K562 (cell line): ENCODE results near the gene NME7. TPM values are rescaled to one million over a fixed set of nuclear protein-coding genes. Genes with fewer than 3 reads are reported as not detected.

Experiments used
- AFF1 ChIP-seq, 2 experiments: fragments of 450-650 bp; IDR thresholded peaks; 2 replicates each; pipeline ENCODE4 v1.6.1; 2018; ENCODE audit warnings: mild to moderate bottlenecking in 2 of 2, low read depth in 1 of 2; ENCODE audit not compliant: partially characterized antibody in 2 of 2
- ARID3A ChIP-seq: IDR thresholded peaks from 2 replicates; pipeline ENCODE4 v1.6.1; 2012; ENCODE audit warnings: low read depth, low read length, improper control_type of control experiment, borderline replicate concordance
- ARNT ChIP-seq, 2 experiments: fragments of 450-650 bp; IDR thresholded peaks; 2 replicates each; pipeline ENCODE4 v1.6.1; 2016; ENCODE audit warnings: mild to moderate bottlenecking in 1 of 2
- CEBPZ ChIP-seq: fragments of 150-350 bp; IDR thresholded peaks from 2 replicates; pipeline ENCODE4 v1.6.1; 2014; ENCODE audit warnings: low read depth, mild to moderate bottlenecking, low read length, borderline replicate concordance
- TEAD1 ChIP-seq, 2 experiments: fragments of 450-650 bp in 1 of 2; sonication (generic) in 1 of 2; formaldehyde crosslinking; IDR thresholded peaks; 2 replicates each; pipeline versions ENCODE4 v1.4.0 to v1.8.0; 2020 to 2022; ENCODE audit warnings: mild to moderate bottlenecking in 2 of 2, missing genetic modification reagents in 1 of 2
- VEZF1 ChIP-seq: fragments of 200-800 bp; sonication (Bioruptor generic); IDR thresholded peaks from 2 replicates; pipeline ENCODE4 v1.6.1; 2017; ENCODE audit warnings: missing genetic modification characterization, missing compliant biosample characterization
- ZNF583 ChIP-seq: fragments of 250-450 bp; sonication (Bioruptor Pico); IDR thresholded peaks from 2 replicates; pipeline ENCODE4 v1.4.0; 2020
- ZNF77 ChIP-seq: fragments of 250-450 bp; sonication (Bioruptor Pico); IDR thresholded peaks from 2 replicates; pipeline ENCODE4 v1.5.0; 2020
- polyA plus RNA-seq, 8 experiments: library from polyadenylated mRNA; depleted of rRNA in 4 of 8; stranded (reverse) in 5 of 8; unstranded in 3 of 8; fragments of >200 nt; fragmentation: Nextera tagmentation in 2 of 8; fragmentation: Illumina TruSeq in 1 of 8; extraction: Ambion mirVana in 2 of 8; extraction: Trizol in 1 of 8; gene quantifications; 2 replicates each; pipeline versions ENCODE4 v1.2.1 to v1.2.3, GENCODE V29; 2011 to 2014; ENCODE audit warnings: inconsistent platforms in 1 of 8, missing spikeins in 1 of 8
- total RNA-seq, 7 experiments: library from RNA; depleted of rRNA in 6 of 7; stranded (reverse); fragments of >200 nt in 6 of 7; fragmentation: Illumina TruSeq in 2 of 7; extraction: Trizol in 2 of 7; gene quantifications; 2 replicates each; pipeline versions ENCODE4 v1.2.1 to v1.2.3, GENCODE V29; 2011 to 2021; ENCODE audit warnings: low replicate concordance in 1 of 7

NME7 gene
- total and polyA plus RNA-seq, 9 of the 15 experiments (the other 6 are each of a cell fraction or from before 2014, with no cell fraction given): 7.9 to 43.2 (median 23.9) TPM

DNA sequence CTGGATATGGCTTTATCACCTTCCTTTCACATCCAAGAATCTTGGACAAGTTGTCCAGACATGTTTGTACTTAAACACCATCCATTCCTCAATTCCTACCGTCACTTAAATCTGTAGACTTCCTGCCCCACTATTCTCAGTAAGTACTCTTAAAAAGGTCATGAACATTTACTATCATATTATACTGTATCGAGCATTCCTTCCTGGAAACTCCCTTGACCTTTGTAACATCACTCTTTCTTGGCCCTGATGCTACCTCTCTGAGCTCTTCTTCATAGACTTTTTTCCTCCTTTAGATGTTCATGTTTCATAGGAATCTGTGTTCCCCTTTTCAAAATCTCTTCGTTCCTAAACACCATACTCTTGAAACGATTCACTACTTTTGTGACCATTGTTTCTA is 15.9 kb upstream of the NME7 start (continued):
- TF ChIP-seq AFF1 (IDR thresholded peaks at IDR 0.05; ENCODE audit: low read depth in 1 of 2, partially characterized antibody in 2 of 2) (no peak), CEBPZ (no peak), ZNF583 (CRISPR knock-in tag) (no peak), TEAD1 (CRISPR knock-in tag; IDR thresholded peaks at IDR 0.05) (no peak), ARID3A (no peak), ZNF77 (no peak), ARNT (IDR thresholded peaks at IDR 0.05) (no peak), VEZF1 (CRISPR knock-in tag) (no peak)
